HG03108 (cell line): Measurements from ENCODE around the gene AP1B1.
"Not testable (repeated sequence)": the region's sequence is repeated elsewhere in the genome, so short reads cannot be mapped to it uniquely, and the experiment has no call there.

Source experiments
- ATAC-seq: cut with Tn5 transposase; IDR thresholded peaks from one replicate; pipeline ENCODE4 v1.9.1; 2021; ENCODE audit warnings: moderate library complexity; ENCODE audit not compliant: unreplicated experiment

AP1B1 gene

GRCh38 chr22:29352778-29353177, 35.6 kb downstream of the AP1B1 start:
- no peak for ATAC-seq

- no peak for ATAC-seq
Measured at GRCh38 chr22:29351891-29352290, 36.5 kb downstream of the AP1B1 start.

- ATAC-seq, result no peak
Measured at GRCh38 chr22:29351042-29351441, 37.3 kb downstream of the AP1B1 start.

GRCh38 chr22:29348956-29349355, 39.4 kb downstream of the AP1B1 start:
- ATAC-seq, result no peak

- no peak for ATAC-seq
Measured at GRCh38 chr22:29348041-29348440, 40.3 kb downstream of the AP1B1 start.

- ATAC-seq, result no peak
Measured at GRCh38 chr22:29346659-29347058, 41.7 kb downstream of the AP1B1 start.

- ATAC-seq, result no peak
Measured at GRCh38 chr22:29345932-29346331, 42.4 kb downstream of the AP1B1 start.

- ATAC-seq, result not testable (repeated sequence)
Measured at GRCh38 chr22:29344889-29345288, 43.5 kb downstream of the AP1B1 start.

- no peak for ATAC-seq
Measured at GRCh38 chr22:29344137-29344536, 44.2 kb downstream of the AP1B1 start.

GRCh38 chr22:29343313-29343805, 45.0 kb downstream of the AP1B1 start:
- ATAC-seq, result no peak

GRCh38 chr22:29342577-29343312, 45.6 kb downstream of the AP1B1 start:
- ATAC-seq, result no peak

- ATAC-seq, result no peak
Measured at GRCh38 chr22:29342177-29342576, 46.2 kb downstream of the AP1B1 start.

GRCh38 chr22:29341849-29342127, 46.6 kb downstream of the AP1B1 start:
- ATAC-seq, result no peak

GRCh38 chr22:29341056-29341848, 47.1 kb downstream of the AP1B1 start:
- ATAC-seq, result no peak

GRCh38 chr22:29340566-29340965, 47.8 kb downstream of the AP1B1 start:
- ATAC-seq, result no peak

GRCh38 chr22:29339381-29340235, 48.8 kb downstream of the AP1B1 start:
- no peak for ATAC-seq

GRCh38 chr22:29338398-29338797, 50.0 kb downstream of the AP1B1 start:
- no peak for ATAC-seq

- no peak for ATAC-seq
Measured at GRCh38 chr22:29337631-29338284, 50.6 kb downstream of the AP1B1 start.

GRCh38 chr22:29336751-29337490, 51.4 kb downstream of the AP1B1 start:
- no peak for ATAC-seq

GRCh38 chr22:29335656-29336055, 52.7 kb downstream of the AP1B1 start:
- no peak for ATAC-seq
